ENCODE data around the gene PDZD8. TPM values are rescaled to one million over a fixed set of nuclear protein-coding genes. Genes with fewer than 3 reads are reported as not detected.
A peak's percentile ranks its signal among the peaks of the same experiment; 100 is the strongest.

PDZD8 gene
- total RNA-seq, 1 donor from 2014 or later, result 51.9 TPM

GRCh38 chr10:117399341-117400196, 24.3 kb upstream of the PDZD8 start:
- DNase-seq (ENCODE audit: low read depth), result peak; percentile 64

DNA sequence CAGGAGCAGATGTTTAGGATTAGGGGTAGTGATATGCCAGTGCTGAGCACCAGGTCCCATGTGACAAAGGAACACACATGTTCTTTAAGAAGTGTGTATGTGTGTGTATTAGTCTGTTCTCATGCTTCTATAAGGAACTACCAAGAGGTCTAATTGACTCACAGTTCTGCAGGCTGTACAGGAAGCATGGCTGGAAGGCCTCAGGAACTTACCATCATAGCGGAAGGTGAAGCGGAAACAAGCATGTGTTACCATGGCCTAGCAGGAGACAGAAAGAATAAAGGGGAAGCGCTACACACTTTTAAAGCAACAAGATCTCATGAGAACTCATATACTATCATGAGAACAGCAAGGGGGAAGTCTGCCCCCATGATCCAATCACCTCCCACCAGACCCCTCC, 22.8 kb upstream of the PDZD8 start:
- DNase-seq (ENCODE audit: low read depth), result no peak

- DNase-seq (ENCODE audit: low read depth), result peak; percentile 84
Measured at GRCh38 chr10:117391436-117392205, 16.4 kb upstream of the PDZD8 start.

- no peak for DNase-seq (ENCODE audit: low read depth)
Measured at GRCh38 chr10:117390420-117390819, 15.2 kb upstream of the PDZD8 start.

DNA sequence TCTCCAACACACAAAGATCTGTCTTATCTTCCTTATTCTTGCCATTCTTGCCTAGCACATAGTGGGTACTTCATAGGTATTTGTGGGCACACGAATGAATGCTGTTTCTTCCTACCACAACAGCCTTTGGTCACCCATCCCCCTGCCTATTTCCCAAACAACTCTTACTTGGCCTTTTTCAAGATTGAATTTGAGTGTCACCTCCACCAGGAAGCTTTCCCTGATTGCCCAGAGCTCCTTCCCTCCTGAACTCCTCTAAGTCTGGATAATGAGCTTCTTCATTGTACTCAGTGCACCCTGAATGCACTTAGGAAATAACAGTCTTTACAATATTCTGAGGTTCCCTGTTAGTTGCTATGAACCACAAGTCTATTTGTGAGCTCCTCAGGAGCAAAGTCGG, 11.6 kb upstream of the PDZD8 start:
- no peak for DNase-seq (ENCODE audit: low read depth)

- DNase-seq (ENCODE audit: low read depth), result no peak
Measured at GRCh38 chr10:117382861-117383260, 7.6 kb upstream of the PDZD8 start.

- DNase-seq (ENCODE audit: low read depth), result no peak
Measured at GRCh38 chr10:117374506-117375359, 507 bp downstream of the PDZD8 start.

GRCh38 chr10:117373823-117374505, 1.3 kb downstream of the PDZD8 start:
- DNase-seq (ENCODE audit: low read depth), result no peak

GRCh38 chr10:117370205-117370604, 5.0 kb downstream of the PDZD8 start:
- peak; percentile 70 for DNase-seq (ENCODE audit: low read depth)

DNA sequence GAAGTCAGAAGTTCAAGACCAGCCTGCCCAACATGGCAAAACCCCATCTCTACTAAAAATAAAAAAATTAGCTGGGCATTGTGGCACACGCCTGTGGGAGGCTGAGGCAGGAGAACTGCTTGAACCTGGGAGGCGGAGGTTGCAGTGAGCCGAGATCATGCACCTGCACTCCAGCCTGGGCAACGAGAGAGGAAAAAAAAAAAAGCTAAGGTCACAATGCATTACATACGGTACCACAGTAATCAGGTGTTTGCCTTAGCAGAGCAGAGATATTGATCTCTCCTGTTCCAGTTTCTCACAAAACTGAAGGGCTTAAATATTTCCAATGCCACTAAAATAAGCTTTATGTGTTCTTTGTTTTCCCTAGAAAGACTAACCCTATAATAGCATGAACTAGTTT, 7.5 kb downstream of the PDZD8 start:
- DNase-seq (ENCODE audit: low read depth), result no peak

DNA sequence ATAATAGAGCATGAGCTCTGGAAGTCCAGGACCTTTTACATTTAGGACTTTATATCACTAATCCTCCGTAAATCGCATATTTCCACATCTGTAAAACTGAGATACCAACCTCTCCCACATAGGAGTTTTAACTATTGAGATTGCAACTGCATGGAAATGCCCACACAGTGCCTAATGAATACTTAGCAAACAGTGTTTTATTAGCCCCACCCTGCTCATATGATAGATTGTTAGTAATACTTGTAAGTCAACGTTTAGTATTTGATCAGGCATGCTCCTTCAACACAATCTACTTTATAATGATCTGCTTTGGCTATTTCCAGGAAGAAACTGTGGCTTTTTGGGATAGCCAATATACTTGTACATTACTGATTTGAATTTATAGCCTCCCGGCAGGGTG, 8.5 kb downstream of the PDZD8 start:
- DNase-seq (ENCODE audit: low read depth), result peak; percentile 33

GRCh38 chr10:117365612-117366011, 9.6 kb downstream of the PDZD8 start:
- DNase-seq (ENCODE audit: low read depth), result peak; percentile 93

GRCh38 chr10:117364110-117364960, 10.9 kb downstream of the PDZD8 start:
- DNase-seq (ENCODE audit: low read depth), result peak; percentile 63

DNA sequence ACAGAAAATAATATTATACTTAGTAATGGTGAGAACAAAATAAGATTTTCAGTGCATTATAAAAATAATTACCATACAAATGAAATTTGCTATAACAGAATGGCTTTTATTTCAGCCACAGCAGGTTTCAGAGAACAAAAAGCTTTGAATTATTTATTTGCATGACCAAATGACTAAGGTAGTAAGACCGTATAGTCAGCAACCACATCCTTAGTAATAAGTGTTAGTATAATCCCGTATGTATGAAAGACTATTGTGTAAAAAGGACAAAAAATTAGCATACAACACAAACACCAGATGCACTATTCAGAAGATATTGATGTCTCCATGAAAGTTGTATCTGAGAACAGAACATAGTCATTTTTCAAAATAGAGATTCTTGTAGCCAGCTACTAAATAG, 12.2 kb downstream of the PDZD8 start:
- DNase-seq (ENCODE audit: low read depth), result peak; percentile 92

DNA sequence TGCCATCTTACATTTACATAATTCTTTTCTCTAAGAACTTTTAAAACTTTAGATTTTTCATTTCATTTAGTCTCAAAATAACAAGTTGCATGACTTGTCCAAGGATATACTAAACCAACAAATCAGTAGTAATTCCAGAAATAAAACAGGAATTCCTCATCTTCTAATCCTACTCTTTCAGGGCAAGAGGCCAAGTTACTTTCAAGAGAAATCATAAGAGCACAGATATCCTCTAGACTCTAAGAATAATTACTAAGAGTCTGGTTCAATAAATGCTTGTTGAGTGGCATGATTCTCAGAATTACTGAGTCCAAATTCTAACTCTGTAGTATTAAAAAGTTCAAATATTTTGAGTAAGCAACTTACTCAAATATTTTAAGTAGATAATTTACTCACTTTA, 12.9 kb downstream of the PDZD8 start:
- peak; percentile 29 for DNase-seq (ENCODE audit: low read depth)

GRCh38 chr10:117360994-117361667, 14.1 kb downstream of the PDZD8 start:
- DNase-seq (ENCODE audit: low read depth), result peak; percentile 97

DNA sequence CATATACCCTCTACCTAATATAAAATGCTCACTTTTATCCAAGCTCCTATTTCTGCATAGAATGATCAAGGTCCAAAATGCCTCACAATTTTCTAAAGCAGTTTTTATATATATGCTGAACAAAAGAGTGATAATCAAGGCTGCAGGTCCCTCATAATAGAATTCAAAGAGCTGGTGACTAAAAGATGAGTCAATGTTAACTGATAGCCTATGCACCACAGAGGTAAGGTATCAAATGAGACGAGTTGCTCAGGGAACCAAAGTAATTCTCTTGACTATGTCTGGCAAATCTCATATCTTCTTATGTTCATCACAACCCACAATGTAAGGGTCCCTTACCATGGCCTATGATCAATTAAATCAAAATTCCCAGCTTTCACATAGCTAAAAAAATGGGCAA, 15.2 kb downstream of the PDZD8 start:
- peak; percentile 61 for DNase-seq (ENCODE audit: low read depth)

- DNase-seq (ENCODE audit: low read depth), result no peak
Measured at GRCh38 chr10:117355072-117355471, 20.2 kb downstream of the PDZD8 start.

DNA sequence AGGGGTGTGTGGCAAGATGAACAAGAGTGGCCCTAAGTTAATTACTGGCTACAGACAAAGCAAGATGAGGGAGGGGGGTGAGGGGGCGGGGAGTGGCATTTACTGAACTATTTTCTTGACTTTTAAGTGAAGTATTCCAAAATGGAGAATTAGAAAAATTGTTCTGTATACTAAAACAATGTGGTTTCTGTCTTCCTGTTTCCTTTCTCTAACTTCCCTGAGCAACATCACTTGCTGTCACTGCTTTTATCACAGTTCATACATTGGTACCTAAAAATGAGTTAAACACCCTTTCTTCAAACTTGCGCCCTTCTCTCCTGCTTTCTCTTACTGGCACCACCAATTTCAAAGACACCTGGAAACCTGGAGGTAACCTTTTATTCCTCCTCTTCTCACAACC, 21.6 kb downstream of the PDZD8 start:
- no peak for DNase-seq (ENCODE audit: low read depth)

- no peak for DNase-seq (ENCODE audit: low read depth)
Measured at GRCh38 chr10:117352724-117353123, 22.5 kb downstream of the PDZD8 start.
